ENCODE results near the gene MAPK9.

MAPK9 gene

GRCh38 chr5:180324601-180324950 lies 32.7 kb upstream of the MAPK9 start:
- no peak overlapping the region for H3K4me3 ChIP-seq (ENCODE audit: insufficient read depth, low read length, poor library complexity, severe bottlenecking)
- H3K36me3 ChIP-seq (ENCODE audit: low read length) = no peaks in the 10 kb centered on the region
- no peak overlapping the region for H3K27ac ChIP-seq (ENCODE audit: low read depth, low read length)
- no peaks in the 10 kb centered on the region for H3K79me2 ChIP-seq (ENCODE audit: insufficient read depth, low read length)
- H2AFZ ChIP-seq (ENCODE audit: low read depth, low read length, severe bottlenecking) = no peak overlapping the region
- no peaks in the 10 kb centered on the region for H3K9me2 ChIP-seq (replicated peaks; ENCODE audit: insufficient read depth, low read length)
- no peak overlapping the region for H3K9ac ChIP-seq (ENCODE audit: low read length)
- no peaks in the 10 kb centered on the region for H4K20me1 ChIP-seq (ENCODE audit: low read depth, low read length)
- H3K27me3 ChIP-seq (ENCODE audit: low read length) = no peaks in the 10 kb centered on the region
- H3K4me2 ChIP-seq (ENCODE audit: low read depth, low read length, poor library complexity, severe bottlenecking) = no peak overlapping the region
- TF ChIP-seq EZH2phosphoT487 (conservative IDR thresholded peaks at IDR 0.05; ENCODE audit: low read length) = no peak
- TF ChIP-seq CTCF (IDR thresholded peaks at IDR 0.05; ENCODE audit: insufficient read depth, low read length, poor library complexity, severe bottlenecking) = no peak
- H3K9me3 ChIP-seq (ENCODE audit: insufficient read depth, low read length) = no peaks in the 10 kb centered on the region
- H3F3A ChIP-seq (ENCODE audit: insufficient read depth) = no peaks in the 10 kb centered on the region

- Histone ChIP-seq H3K36me3 (ENCODE audit: low read length) (no peaks in the 10 kb centered on the region), H2AFZ (ENCODE audit: low read depth, low read length, severe bottlenecking) (no peak overlapping the region), H3K9me3 (ENCODE audit: insufficient read depth, low read length) (no peaks in the 10 kb centered on the region), H3K4me2 (ENCODE audit: low read depth, low read length, poor library complexity, severe bottlenecking) (no peak overlapping the region), H3K27ac (ENCODE audit: low read depth, low read length) (no peak overlapping the region), H3K4me3 (ENCODE audit: insufficient read depth, low read length, poor library complexity, severe bottlenecking) (no peak overlapping the region), H3K27me3 (ENCODE audit: low read length) (no peaks in the 10 kb centered on the region), H3K9me2 (replicated peaks; ENCODE audit: insufficient read depth, low read length) (no peaks in the 10 kb centered on the region), H4K20me1 (ENCODE audit: low read depth, low read length) (no peaks in the 10 kb centered on the region), H3F3A (ENCODE audit: insufficient read depth) (no peaks in the 10 kb centered on the region), H3K9ac (ENCODE audit: low read length) (no peak overlapping the region), H3K79me2 (ENCODE audit: insufficient read depth, low read length) (no peaks in the 10 kb centered on the region)
- TF ChIP-seq CTCF (IDR thresholded peaks at IDR 0.05; ENCODE audit: insufficient read depth, low read length, poor library complexity, severe bottlenecking) (no peak), EZH2phosphoT487 (conservative IDR thresholded peaks at IDR 0.05; ENCODE audit: low read length) (no peak)
Observed at GRCh38 chr5:180323941-180324600, 32.2 kb upstream of the MAPK9 start.

GRCh38 chr5:180323160-180323559 lies 31.3 kb upstream of the MAPK9 start:
- no peaks in the 10 kb centered on the region for H3K9me3 ChIP-seq (ENCODE audit: insufficient read depth, low read length)
- H3K9me2 ChIP-seq (replicated peaks; ENCODE audit: insufficient read depth, low read length) = no peaks in the 10 kb centered on the region
- H3K4me2 ChIP-seq (ENCODE audit: low read depth, low read length, poor library complexity, severe bottlenecking) = no peak overlapping the region
- TF ChIP-seq EZH2phosphoT487 (conservative IDR thresholded peaks at IDR 0.05; ENCODE audit: low read length) (no peak), CTCF (IDR thresholded peaks at IDR 0.05; ENCODE audit: insufficient read depth, low read length, poor library complexity, severe bottlenecking) (no peak)
- H3F3A ChIP-seq (ENCODE audit: insufficient read depth) = no peaks in the 10 kb centered on the region
- no peak overlapping the region for H3K4me3 ChIP-seq (ENCODE audit: insufficient read depth, low read length, poor library complexity, severe bottlenecking)
- no peak overlapping the region for H3K27ac ChIP-seq (ENCODE audit: low read depth, low read length)
- no peaks in the 10 kb centered on the region for H4K20me1 ChIP-seq (ENCODE audit: low read depth, low read length)
- H3K9ac ChIP-seq (ENCODE audit: low read length) = no peak overlapping the region
- no peaks in the 10 kb centered on the region for H3K36me3 ChIP-seq (ENCODE audit: low read length)
- H2AFZ ChIP-seq (ENCODE audit: low read depth, low read length, severe bottlenecking) = no peak overlapping the region
- H3K27me3 ChIP-seq (ENCODE audit: low read length) = no peaks in the 10 kb centered on the region
- H3K79me2 ChIP-seq (ENCODE audit: insufficient read depth, low read length) = no peaks in the 10 kb centered on the region

All from SU-DHL-6 (cell line).